Heart left ventricle (tissue), 16 donors: ENCODE results near the gene SCN9A. TPM values are rescaled to one million over a fixed set of nuclear protein-coding genes. Genes with fewer than 3 reads are reported as not detected.

Source experiments
- ATAC-seq, 4 donors: fragments of 200-7000 bp; cut with Tn5 transposase; one replicate each; pipeline ENCODE4 v1.9.1; 2020 to 2022; ENCODE audit warnings: moderate library complexity in 4 of 4, mild to moderate bottlenecking in 3 of 4, moderate number of reproducible peaks in 1 of 4
- DNase-seq, 5 donors: peaks; one replicate each; pipeline ENCODE4 v3.0.0-alpha.2; 2020
- H3K27ac ChIP-seq, 12 donors: fragments of 200-600 bp; sonication (generic) in 4 of 12; one replicate each; pipeline versions ENCODE4 v1.5.0 to v1.8.0; 2016 to 2022; ENCODE audit warnings: mild to moderate bottlenecking in 2 of 12
- H3K27me3 ChIP-seq, 9 donors: fragments of 200-600 bp; sonication (generic) in 2 of 9; one replicate each; pipeline versions ENCODE4 v1.5.1 to v1.8.0; 2016 to 2022; ENCODE audit warnings: mild to moderate bottlenecking in 3 of 9
- H3K36me3 ChIP-seq, 9 donors: fragments of 200-600 bp; sonication (generic) in 2 of 9; one replicate each; pipeline versions ENCODE4 v1.5.0 to v1.8.0; 2018 to 2022; ENCODE audit warnings: mild to moderate bottlenecking in 2 of 9
- H3K4me1 ChIP-seq, 12 donors: fragments of 200-600 bp; sonication (generic) in 4 of 12; one replicate each; pipeline versions ENCODE4 v1.5.0 to v1.8.0; 2016 to 2022; ENCODE audit warnings: mild to moderate bottlenecking in 3 of 12
- H3K4me3 ChIP-seq, 12 donors: fragments of 200-600 bp; sonication (generic) in 4 of 12; one replicate each; pipeline versions ENCODE4 v1.5.0 to v1.8.0; 2017 to 2022; ENCODE audit warnings: mild to moderate bottlenecking in 9 of 12, moderate library complexity in 4 of 12
- H3K9me3 ChIP-seq, 12 donors: fragments of 200-600 bp; sonication (generic) in 4 of 12; one replicate each; pipeline versions ENCODE4 v1.5.0 to v1.8.0; 2016 to 2022; ENCODE audit warnings: mild to moderate bottlenecking in 1 of 12
- CTCF ChIP-seq, 12 donors: fragments of 200-600 bp; sonication (generic) in 4 of 12; IDR thresholded peaks; one replicate each; pipeline versions ENCODE4 v1.5.0 to v1.8.0; 2018 to 2022; ENCODE audit warnings: antibody characterized with exemption in 12 of 12, mild to moderate bottlenecking in 5 of 12
- POLR2A ChIP-seq, 2 donors: fragments of 450-650 bp; IDR thresholded peaks; one replicate each; pipeline ENCODE4 v1.6.1; 2017; ENCODE audit warnings: antibody characterized with exemption in 2 of 2, mild to moderate bottlenecking in 2 of 2, moderate library complexity in 2 of 2
- WGBS, 4 donors: extraction: QIAGEN DNeasy Blood & Tissue Kit in 2 of 4; methylation state at CpG; one replicate each; pipeline versions ENCODE4 v1.1.5 to v1.1.7; 2013 to 2018; 5-methylcytosine and 5-hydroxymethylcytosine counted together
- intact Hi-C, 10 donors: fragments of 100-400 bp; cut with DNase I; formaldehyde crosslinking; loops; one replicate each; pipeline versions ENCODE4 v1.11.1 to v1.14.2; 2022
- polyA plus RNA-seq, 2 donors: library from polyadenylated mRNA; stranded (reverse); fragments of 200-250 nt; gene quantifications; one replicate each; pipeline ENCODE4 v1.2.3, GENCODE V29; 2013
- total RNA-seq, 9 donors: library from RNA; depleted of rRNA in 2 of 9; stranded (reverse); fragments of >200 nt in 2 of 9; fragmentation: NEBNext Ultra II Directional in 3 of 9; extraction: Animal tissue kit (Norgen Biotek cat#: 25700) in 3 of 9; gene quantifications; one replicate each; pipeline versions ENCODE4 v1.1.0 to v1.2.4, GENCODE V29; 2016 to 2023
- donor health status: ischemic (EF 13 %, LVEDD 7.1; RV severe dilation, severe dysfunction).
- donor health status: healthy with polysubstance abuse.
- donor health status: DM: no; HTN: yes; CAD: no.
- donor health status: DM: no; HTN: no; CAD: no.
- donor health status: ischemic (EF 25% LVEDD 6.9; RV normal size, moderate dysfunction).
- donor health status: ischemic (EF 25% LVEDD 5.7; RV mildly dilated, moderate dysfunction).
- donor health status: healthy.
- donor health status: DM: yes; HTN: yes; CAD: no.
- donor health status: ischemic (EF 35%, LVEDD 5.7; RV mildly dilated, moderate dysfunction).
- donor health status: nonischemic (EF 11% LVEDD 7.7; RV severe dilation, severe dysfunction).
- donor health status: DM: yes; HTN: yes; CAD: no.
- donor health status: PGD.
- donor health status: ischemic (EF 29% LVEDD 5.4; RV normal size, mild dysfunction).
- donor health status: nonischemic (EF 23%, LVEDD 6.1; RV moderate dilation, normal function).

The SCN9A gene
- total and polyA plus RNA-seq, 11 donors = 0.08 to 3.2 (median 0.99) TPM

DNA sequence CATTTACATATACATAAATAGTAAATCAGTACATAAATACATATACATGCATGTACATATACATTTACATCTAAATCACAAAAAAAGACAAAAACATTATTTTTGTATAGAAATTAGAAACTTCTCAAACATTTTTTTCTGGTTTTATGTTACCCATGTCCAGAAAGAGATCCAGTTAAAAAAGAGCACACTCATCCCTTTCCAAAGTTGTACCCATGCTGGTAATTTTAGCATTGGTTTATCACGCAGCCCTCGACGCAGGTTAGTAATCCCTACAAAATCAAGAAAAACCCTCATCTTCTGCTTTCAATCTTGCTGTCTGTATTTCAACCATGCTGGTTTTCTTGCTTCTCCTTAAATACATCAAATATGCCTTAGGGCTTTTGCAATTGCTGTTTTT lies 10.5 kb downstream of the SCN9A start:
- Histone ChIP-seq H3K36me3 (no peaks in the 10 kb centered on the region), H3K9me3 (no peaks in the 10 kb centered on the region), H3K4me1 (no peaks in the 10 kb centered on the region), H3K27ac (no peak overlapping the region), H3K4me3 (no peak overlapping the region), H3K27me3 (no peaks in the 10 kb centered on the region)
- TF ChIP-seq POLR2A (IDR thresholded peaks at IDR 0.05) = no peak
- TF ChIP-seq CTCF (IDR thresholded peaks at IDR 0.05) = no peak
- ATAC-seq = no peak
- intact Hi-C loops = loop anchor here in 1 of 10 donors (10.0 kb wide), 1 partner anchor 150 kb away; no protein-coding TSS in a partner anchor
- 89 to 98% (median 95%) methylated on average over 3 of the region's 3 CpGs for WGBS, 4 donors
- no peak for DNase-seq

GRCh38 chr2:166364476-166365161 lies 11.1 kb downstream of the SCN9A start:
- no peaks in the 10 kb centered on the region for H3K9me3 ChIP-seq
- 93 to 94% (median 94%) methylated on average over 9 of the region's 9 CpGs for WGBS, 4 donors
- no peaks in the 10 kb centered on the region for H3K36me3 ChIP-seq
- intact Hi-C loops = loop anchor here in 5 of 10 donors (5.0 to 10.0 kb wide), 3 partner anchors 148 to 153 kb away; no protein-coding TSS in a partner anchor
- H3K27me3 ChIP-seq = no peaks in the 10 kb centered on the region
- TF ChIP-seq CTCF (IDR thresholded peaks at IDR 0.05) (no peak), POLR2A (IDR thresholded peaks at IDR 0.05) (no peak)
- no peak for DNase-seq
- H3K4me1 ChIP-seq = no peaks in the 10 kb centered on the region
- no peak overlapping the region for H3K27ac ChIP-seq
- ATAC-seq = no peak
- H3K4me3 ChIP-seq = no peak overlapping the region

GRCh38 chr2:166361351-166362153 lies 14.2 kb downstream of the SCN9A start:
- ATAC-seq (no peak), DNase-seq (no peak)
- intact Hi-C loops = loop anchor here in 5 of 10 donors (5.0 to 10.0 kb wide), 3 partner anchors 151 to 156 kb away; no protein-coding TSS in a partner anchor
- H3K27ac ChIP-seq = no peak overlapping the region
- no peaks in the 10 kb centered on the region for H3K36me3 ChIP-seq
- TF ChIP-seq POLR2A (IDR thresholded peaks at IDR 0.05) (no peak), CTCF (IDR thresholded peaks at IDR 0.05) (peak in 10 of 12 donors; percentile 16 to 50 (median 31))
- H3K4me1 ChIP-seq = no peaks in the 10 kb centered on the region
- H3K9me3 ChIP-seq = no peaks in the 10 kb centered on the region
- 71 to 76% (median 75%) methylated on average over 3 of the region's 3 CpGs for WGBS, 4 donors
- H3K27me3 ChIP-seq = no peaks in the 10 kb centered on the region
- no peak overlapping the region for H3K4me3 ChIP-seq

DNA sequence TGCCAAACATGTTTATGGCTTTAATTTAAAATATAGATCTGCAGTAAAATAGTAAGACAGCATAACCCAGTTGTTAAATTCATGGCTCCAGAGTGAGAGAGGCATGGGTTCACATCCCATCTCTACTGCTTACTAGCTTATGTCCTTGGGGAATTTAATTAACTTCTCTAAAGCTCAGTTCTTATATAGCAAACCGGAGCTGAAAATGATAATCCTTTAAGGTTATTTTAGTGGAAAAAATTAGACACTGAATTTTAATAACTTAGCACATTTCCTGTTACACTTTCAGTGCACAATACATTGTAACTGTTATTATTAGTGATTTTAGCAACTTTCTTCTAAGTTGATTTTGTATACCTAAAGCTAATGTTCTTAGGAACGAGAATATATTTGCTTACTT lies 14.8 kb downstream of the SCN9A start:
- DNase-seq (no peak), ATAC-seq (no peak)
- Histone ChIP-seq H3K9me3 (no peaks in the 10 kb centered on the region), H3K36me3 (no peaks in the 10 kb centered on the region), H3K27ac (no peak overlapping the region), H3K4me3 (no peak overlapping the region), H3K4me1 (no peaks in the 10 kb centered on the region), H3K27me3 (no peaks in the 10 kb centered on the region)
- WGBS, 4 donors = 62 to 74% (median 65%) methylated on average over 2 of the region's 2 CpGs
- intact Hi-C loops = loop anchor here in 5 of 10 donors (5.0 to 10.0 kb wide), 3 partner anchors 151 to 156 kb away; no protein-coding TSS in a partner anchor
- TF ChIP-seq POLR2A (IDR thresholded peaks at IDR 0.05) = no peak
- no peak for TF ChIP-seq CTCF (IDR thresholded peaks at IDR 0.05)
